HG02678 (cell line): ENCODE data around the gene AZIN2.
"Not testable (repeated sequence)": the region's sequence is repeated elsewhere in the genome, so short reads cannot be mapped to it uniquely, and the experiment has no call there.

Experiments used
- ATAC-seq: cut with Tn5 transposase; IDR thresholded peaks from one replicate; pipeline ENCODE4 v1.9.1; 2021; ENCODE audit warnings: mild to moderate bottlenecking, moderate library complexity; ENCODE audit not compliant: unreplicated experiment

Gene AZIN2

DNA sequence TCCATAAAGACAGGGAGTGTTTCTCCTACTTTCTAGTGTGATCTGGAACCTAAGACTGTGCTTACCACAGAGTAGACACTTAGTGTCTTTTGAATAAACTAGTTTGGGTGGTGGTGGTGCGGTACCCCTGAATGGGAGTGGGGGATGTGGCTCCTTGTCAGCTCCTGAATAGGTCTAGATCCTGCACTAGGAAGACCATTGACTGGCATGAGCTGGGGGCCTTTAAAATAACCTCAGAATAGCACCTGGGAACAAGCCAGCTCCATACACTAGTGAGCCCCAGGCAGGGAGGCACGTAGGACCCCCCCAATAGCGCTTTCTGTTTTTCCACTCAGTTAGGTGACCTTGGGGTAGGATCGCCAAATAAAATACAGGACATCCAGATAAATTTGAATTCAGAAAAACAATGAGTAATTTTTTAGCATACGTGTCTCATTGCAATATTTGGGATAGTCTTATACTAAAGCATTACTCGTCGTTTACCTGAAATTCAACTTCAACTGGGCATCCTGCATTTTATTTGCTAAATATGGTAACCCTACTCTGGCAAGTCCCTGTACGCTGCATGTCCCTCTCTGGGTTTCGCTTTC lies 45.6 kb downstream of the AZIN2 start:
- ATAC-seq: no peak

DNA sequence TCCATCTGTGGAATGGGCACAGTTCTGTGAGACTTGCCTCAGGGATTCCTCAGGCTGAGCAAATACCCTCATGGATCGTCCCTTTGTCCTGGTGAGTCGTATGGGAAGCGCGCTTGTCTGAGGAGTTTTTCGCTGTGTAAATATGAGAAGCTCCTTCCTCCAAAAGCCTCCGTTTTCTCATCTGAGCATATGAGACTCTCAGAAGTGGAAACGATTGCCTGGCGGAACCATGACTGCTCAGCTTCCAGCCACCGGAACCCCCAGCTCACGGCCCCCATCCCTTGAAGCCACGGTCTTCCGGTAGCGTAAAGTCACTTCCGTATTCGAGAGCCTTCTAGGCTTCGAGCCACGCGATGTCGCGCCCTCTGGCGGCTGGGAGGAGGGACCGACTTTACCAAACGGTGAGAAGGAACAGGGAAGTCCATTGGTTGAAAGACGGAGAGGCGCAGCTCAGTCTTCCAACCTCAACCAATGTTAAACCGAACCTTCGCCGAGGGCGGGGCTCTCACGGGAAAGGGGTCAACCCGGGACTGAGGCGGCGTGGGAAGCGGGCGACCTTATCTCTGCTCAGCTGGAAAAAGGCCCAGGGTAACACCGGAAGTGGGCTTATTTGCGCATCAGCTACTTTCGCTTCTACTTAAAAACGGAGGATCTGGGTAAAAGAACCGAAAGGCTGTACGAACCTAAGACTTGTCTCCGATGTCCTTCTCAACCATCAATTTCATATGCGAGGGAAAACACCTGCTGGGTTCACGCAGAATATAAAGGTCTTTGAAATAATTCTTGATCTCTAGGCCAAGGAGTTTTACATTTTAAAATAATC lies 46.3 kb downstream of the AZIN2 start:
- ATAC-seq: peak; percentile 92

DNA sequence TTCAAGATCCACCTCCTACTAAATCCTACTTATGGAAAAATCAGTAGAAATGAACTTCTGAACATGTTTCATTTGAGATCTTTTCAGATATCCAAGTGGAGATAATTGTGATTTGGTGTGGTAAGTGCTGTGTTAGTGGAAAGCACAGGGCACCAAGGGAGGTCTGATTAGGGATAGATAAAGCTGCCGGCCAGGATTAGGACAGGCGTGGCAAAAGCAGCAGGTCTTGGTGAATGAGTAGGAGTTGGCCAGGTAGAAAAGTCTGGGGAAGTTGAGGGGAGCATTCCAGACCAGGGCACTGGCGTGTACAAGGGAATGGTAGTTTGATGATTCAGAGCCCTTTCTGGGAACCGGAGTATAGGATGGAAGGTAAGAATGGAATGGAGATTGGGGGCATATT lies 47.8 kb downstream of the AZIN2 start:
- no peak for ATAC-seq

DNA sequence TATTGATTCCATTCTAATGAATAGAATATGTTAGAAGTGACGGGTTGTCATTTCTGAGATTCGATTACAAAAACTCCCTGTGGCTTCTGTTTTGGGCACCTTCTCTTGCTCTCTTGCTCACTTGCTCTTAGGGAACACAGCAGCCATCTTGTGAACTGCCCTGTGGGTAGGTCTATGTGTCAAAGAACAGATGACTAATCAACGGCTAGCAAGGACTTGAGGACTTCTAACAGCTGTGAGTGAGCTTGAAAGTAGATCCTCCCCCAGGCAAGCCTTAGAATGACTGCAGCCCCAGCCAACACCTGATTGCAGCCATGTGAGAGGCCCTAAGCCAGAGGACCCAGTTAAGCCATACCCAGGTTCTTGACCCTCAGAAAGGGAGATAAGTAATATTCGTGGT lies 49.3 kb downstream of the AZIN2 start:
- no peak for ATAC-seq

DNA sequence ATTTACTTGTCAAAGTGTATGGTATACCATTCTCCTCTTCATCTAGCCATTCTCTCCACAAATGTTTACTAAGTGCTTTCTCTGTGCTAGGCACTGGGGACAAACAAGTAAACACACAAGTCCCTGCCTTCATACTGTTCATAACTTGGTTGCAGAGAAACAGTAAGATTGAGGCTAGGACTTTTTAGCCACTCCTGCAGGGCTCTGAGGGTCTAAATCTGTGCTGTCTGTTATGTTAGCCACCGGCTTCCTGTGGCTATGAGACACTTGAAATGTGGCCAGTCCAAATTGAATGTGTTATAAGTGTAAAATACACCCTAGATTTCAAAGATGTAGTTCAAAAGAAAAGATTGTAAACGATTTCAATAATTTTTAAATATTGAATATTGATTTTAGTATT lies 50.2 kb downstream of the AZIN2 start:
- ATAC-seq: no peak

DNA sequence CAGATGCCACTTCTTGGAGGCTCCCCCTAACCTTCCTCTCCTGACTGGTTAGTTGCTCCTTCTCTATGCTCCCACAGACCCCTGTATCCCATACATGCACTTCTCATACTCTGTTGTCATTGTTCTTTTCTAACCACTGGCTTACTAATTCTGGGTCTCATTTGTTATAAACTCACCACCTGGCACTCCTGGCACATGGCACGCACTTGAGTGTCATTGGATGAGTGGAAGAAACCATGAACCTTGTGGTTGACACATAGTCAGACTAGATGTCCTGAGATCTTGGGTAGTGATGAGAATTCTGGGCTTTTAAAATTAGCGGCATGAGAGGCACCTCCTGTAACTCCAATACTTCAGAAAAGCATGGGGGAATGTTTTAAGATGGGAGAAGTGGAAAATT lies 51.6 kb downstream of the AZIN2 start:
- ATAC-seq: no peak

DNA sequence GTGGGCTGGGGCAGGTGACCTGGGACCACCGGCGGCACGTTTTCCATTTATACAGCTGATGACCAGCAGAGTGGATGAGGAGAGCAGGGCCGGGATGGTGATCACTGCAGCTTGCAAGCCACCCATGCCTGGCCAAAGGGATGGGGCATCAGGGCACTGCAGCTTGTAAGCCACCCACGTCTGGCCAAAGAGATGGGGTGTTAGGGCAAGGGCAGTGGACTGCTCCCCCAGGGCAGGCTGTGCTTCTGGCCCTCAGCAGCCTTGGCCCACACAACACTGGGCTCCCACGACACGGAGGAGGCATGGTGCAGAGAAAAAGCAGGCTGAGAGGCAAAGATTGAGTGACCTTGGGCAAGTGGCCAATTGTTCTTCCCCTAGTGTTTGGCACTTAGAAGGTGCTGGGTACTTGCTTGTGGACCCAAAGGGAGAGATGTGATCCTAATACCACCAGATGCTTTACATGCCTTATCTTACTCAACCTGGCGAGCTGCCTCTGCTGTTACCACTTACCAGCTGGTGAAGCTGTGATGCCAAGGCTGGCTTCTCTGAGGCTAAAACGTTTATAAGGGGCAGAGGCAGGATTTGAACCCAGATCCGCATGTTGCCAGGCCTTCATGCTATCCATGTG lies 52.6 kb downstream of the AZIN2 start:
- ATAC-seq: no peak

DNA sequence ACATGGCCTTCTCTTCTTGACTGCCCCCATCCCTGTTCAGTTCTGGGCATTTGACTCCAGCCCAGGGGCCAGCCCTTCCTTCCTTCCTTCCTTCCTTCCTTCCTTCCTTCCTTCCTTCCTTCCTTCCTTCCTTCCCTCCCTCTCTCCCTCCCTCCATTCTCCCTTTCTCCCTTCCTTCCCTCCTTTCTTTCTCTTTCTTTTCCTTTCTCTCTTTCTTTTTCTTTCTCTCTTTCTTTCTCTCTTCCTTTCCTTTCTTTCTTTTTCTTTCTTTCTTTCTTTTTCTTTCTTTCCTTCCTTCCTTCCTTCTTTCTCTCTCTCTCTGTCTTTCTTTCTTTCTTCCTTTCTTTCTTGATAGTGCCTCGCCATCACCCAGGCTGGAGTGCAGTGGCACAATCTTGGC lies 55.1 kb downstream of the AZIN2 start:
- not testable (repeated sequence) for ATAC-seq

DNA sequence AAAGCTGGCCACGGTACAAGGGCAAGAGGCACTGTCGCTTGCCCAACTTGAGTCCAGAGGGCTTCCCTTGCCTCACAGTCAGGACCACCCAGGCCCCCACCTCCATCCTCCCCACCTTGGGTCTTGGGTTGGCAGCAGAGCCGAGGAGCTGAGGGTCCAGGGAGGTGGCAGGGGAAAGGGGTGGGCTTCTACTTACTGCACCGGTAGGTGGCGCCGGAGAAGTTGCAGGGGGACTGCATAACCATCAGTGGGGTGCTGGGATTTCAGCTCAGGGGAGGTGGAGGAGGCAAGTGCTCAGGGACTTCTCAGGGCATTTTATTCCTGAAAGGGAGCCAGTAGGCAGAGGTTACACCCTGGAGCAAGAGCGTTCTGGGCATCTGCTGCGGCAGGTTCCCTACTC lies 56.8 kb downstream of the AZIN2 start:
- no peak for ATAC-seq

DNA sequence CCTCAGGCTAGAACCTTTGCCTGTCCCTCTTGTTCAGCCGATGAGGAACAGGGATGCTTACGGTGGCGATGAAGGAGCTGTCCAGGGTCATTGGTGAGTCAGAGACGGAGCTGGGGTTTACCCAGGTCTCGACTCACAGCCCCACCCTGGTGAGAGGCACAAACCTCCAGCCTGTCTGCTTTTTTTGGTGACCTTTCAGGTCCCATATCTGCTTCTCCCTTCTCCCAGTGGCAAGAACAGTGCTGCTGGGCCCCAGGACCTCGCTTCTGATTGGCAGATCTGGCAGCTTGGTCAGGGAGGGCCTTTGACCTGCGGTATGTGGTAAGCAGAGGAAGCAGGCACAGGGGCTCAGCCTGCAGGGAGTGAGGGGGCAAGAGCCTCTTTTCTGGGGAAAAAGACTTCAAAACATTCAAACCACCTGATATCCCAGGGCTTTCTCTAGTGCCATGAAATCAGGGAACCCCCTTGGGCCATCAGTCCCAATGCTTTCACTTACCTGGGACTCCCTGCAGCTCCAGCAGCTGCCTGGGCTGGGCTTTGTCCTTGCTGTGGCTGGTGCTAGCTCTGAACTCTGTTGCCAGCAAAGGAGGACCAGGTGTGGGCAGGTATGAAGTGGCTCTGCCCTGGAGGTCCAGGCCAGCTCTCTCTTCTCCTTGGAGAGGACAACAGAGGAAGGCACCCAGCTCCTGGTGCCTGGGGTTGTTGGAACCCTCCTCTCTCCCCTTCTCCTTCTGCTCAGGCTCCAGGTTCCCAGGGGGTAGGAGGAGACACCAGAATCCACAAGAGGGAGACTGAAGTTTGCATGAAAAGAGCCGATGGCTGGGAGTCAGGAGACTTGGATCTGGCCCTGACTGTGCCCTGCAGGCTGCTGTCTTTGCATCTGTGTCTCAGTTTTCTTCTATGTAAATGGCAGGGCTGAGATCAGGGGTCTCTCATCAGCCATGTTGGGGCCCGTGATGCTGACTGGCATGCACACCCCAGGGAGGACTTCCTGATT lies 59.5 kb downstream of the AZIN2 start:
- no peak for ATAC-seq

DNA sequence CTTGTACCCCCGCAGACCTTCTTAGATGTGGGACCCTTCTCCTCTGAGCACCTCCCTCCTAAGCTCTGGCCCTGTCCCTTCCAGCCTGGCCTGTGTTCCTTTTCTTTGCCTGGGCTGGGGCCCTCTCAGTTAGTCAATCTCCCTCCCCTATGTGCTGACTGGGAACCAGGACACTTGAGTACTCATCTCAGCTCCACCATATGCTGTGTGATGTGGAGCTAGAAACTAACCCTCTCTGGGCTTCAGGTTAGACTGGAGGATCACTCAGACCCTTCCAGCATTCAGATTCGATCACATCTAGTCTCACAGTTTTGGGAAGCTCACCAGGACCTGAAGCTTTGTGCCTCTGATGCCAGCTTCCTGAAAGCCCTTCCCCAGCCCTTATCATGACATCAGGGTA lies 60.3 kb downstream of the AZIN2 start:
- ATAC-seq: no peak

DNA sequence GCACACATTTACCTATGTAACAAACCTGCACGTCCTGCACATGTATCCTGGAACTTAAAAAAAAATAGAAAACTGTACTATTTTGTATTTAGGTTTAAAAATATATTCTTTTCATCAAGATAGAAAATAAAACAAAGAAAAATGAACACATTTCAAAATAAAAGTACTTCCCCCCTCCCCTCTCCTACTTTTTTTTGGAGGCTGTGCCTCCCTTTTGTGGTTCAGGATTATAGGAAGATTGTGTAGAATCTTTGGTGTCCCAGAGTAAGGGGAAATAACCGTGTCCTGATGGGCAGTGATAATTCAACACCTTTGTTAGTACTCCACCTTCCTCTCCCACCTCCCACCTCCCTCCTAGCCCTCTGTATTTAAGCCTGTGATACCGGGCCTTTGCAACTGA lies 60.8 kb downstream of the AZIN2 start:
- ATAC-seq: no peak

DNA sequence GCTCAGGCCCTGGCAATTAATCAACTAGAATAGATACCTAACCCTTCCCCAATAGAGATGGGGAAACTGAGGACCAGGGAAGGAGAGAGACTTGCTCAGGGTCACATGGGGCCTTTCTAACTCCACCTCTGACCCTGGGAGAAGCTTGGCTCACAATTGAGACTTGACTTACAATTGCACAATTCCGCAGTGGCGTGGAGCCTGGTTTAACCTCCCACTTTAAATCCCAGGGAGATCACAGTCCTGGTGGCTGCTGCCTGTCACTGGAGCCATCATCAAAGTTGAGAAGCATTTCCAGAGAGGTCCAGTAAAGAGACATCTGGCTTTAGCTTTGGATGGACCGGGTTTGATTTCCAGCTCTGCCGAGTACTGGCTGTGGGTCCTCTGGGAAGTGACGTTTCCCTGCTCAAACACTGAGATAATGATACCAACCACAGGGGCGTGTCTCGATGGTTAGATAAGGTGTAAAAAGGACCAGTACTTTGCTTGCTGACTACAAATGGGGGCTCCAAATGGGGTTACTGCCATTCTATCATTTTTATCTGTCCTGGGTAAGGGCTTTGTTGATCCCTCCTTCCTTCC lies 61.6 kb downstream of the AZIN2 start:
- ATAC-seq: no peak

DNA sequence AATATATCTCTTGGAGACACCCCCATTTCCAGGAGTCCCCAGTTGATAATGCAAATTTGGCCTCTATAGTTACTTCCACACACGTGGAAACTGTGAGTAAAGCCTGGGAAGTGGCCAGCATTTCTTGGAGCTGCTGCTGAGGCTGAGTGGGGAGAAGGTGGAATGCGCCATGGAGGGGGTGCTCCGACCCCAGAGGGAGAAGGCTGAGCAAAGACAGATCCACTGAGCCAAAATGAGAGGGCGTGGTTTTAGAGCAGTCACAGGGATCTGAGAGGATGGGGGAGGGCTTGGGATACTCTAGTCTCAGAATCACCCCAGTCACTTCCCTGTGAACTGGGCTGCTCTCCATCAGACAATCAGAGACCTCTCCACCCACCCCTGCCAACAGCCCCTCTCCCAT lies 62.2 kb downstream of the AZIN2 start:
- no peak for ATAC-seq

DNA sequence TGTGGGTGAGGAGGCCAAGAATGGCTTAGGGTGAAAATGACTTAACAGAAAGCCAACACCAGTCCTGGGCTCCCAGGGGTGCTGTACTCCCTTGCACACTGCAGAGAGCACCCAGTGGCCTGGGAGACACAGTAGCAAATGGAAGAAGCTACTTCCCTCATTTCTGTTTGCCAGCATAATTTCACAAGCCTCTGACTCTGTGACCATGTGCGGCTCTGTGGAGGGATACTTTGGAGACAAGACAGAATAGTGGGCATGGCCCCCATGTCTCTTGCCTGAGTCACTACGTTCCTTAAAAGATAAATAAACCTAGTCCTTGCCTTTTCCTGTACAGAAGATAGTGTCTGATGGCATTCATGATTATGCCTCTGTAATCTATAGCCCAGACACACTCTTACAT lies 62.7 kb downstream of the AZIN2 start:
- no peak for ATAC-seq

DNA sequence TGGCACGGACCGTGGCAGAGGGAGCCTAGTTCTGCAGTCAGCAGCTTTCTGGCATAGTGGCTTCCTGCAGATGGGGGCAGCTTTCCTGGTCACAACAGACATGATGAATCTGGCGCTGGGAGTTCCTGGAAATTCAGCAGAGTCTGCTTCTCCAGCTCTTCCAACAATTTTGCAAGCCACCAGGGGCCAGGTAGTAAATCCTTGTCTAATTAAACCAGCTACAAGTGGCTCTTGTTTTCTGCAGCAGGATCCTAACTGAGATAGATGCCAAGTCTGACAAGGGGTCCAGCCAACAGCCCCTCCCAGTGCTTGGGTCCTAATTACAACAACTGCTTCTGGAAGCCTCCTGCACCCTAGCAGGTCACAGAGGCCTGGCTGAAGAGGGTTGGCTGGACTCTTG lies 65.0 kb downstream of the AZIN2 start:
- ATAC-seq: no peak

DNA sequence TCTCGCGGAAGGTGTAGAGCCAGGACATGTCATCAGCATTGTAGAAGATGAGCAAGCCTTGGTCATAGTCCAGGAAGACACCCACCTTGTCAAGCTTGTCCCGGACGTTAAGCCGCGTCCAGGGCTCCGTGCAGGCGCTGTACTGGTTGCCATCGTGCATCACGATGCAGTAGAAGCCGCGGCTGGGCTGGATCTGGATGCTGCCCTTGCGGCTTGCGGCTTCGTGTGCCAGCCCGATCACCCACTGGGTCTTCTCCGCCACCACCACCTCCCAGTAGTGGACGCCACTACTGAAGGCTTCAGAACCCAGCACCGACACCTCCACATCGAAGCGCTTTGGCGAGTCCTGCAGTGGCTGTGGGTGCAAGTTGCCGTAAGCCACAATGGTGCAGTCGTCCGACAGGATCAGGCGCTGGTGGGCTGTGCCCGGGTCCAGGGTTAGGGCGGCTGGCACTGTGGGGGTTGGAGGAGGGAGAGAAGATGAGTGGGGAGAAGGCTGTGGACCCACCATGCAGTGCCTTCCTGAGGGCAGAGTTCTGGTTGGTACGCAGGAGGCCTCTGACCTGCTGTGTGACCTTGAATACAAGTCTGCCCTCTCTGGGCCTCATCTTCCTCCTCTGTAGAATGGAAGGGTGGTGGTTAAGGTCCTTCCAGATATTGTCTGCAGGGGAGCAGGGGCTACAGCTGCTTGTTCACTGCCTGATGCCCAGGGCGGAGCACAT lies 66.5 kb downstream of the AZIN2 start:
- ATAC-seq: no peak

DNA sequence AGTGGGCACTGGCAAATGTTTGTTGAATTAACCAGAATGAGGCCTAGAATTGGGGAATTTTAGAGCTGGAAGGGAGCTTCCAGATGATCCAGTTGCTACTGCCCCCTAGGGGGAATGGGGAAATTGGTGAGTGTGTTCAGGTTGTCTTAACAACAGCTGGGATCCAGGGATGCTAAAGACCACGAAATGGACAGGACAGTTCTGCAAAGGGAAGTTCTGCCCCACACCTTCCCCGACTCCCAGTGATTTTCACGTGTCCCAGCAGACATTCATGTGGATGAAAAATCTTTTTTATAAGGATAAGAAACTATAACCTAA lies 67.0 kb downstream of the AZIN2 start:
- ATAC-seq: no peak

DNA sequence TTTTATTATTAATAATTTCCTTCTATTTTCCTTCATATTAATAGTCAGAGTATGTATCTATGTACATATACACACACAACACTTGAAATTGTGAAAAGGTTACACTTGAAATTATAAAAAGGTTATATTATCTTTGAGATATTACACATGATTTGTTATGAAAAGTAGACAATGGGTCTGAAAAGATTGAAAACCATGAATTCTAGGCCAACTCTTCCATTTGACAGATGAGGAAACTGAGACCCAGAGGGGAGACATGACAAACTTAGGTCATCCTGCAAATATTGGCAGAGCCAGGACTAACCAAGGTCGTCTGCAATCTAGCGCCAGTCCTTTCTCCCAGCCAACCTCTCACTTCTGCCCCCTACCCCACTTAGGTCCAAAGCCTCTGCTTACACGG lies 67.7 kb downstream of the AZIN2 start:
- no peak for ATAC-seq

DNA sequence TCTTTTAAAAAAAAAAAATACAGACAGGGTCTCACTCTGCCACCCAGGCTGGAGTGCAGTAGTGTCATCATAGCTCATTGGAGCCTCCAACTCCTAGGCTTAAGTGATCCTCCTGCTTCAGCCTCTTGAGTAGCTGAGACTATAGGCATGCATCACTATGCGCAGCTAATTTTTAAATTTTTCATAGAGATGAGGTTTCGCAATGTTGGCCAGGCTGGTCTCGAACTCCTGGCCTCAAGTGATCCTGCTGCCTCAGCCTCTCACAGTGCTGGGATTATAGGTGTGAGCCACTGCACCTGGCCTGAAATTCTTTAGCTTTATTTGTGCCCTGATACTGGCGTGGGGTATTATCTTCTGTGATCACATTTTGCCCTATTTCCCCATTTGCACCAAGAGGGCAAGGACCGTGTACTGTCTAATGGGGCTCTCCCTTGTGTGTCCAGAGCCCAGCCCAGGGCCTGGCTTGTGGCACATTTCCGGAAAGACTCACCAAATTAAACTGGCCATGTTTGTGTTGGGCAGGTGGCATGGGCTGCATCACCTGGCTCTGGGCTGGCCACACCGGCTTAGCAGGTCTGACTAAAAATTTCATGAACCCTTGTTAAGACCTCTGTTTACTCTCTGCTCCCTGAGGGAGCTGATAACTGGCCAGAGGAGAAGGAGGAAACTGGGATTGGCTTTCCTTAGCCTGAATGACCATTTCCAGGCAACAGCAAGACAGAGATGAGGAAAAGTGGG lies 68.7 kb downstream of the AZIN2 start:
- no peak for ATAC-seq
